H9 (cell line): ENCODE data around the gene TMEM54. TPM values are rescaled to one million over a fixed set of nuclear protein-coding genes. Genes with fewer than 3 reads are reported as not detected.
A peak's percentile ranks its signal among the peaks of the same experiment; 100 is the strongest.

Source experiments
- DNase-seq: peaks from one replicate; pipeline ENCODE4 v3.0.0-alpha.2; 2017
- H2AFZ ChIP-seq: one replicate; pipeline ENCODE4 v1.6.1; 2013; ENCODE audit warnings: mild to moderate bottlenecking, low read length, control low read depth, moderate library complexity
- H2AK5ac ChIP-seq: 2 replicates; pipeline ENCODE4 v1.6.1; 2013; ENCODE audit warnings: low read length, control low read depth, mixed read lengths; ENCODE audit not compliant: insufficient read length
- H2BK120ac ChIP-seq: one replicate; pipeline ENCODE4 v1.6.1; 2013; ENCODE audit warnings: low read depth, mild to moderate bottlenecking, low read length, control low read depth, inconsistent platforms; ENCODE audit not compliant: poor library complexity, severe bottlenecking
- H2BK12ac ChIP-seq: 2 replicates; pipeline ENCODE4 v1.6.1; 2013; ENCODE audit warnings: low read length, control low read depth, mixed read lengths, low read depth; ENCODE audit not compliant: insufficient read length
- H2BK15ac ChIP-seq: 2 replicates; pipeline ENCODE4 v1.6.1; 2013; ENCODE audit warnings: low read depth, low read length, control low read depth
- H2BK20ac ChIP-seq: one replicate; pipeline ENCODE4 v1.6.1; 2013; ENCODE audit warnings: low read depth, mild to moderate bottlenecking, low read length, control low read depth, inconsistent platforms; ENCODE audit not compliant: poor library complexity, severe bottlenecking
- H2BK5ac ChIP-seq: 2 replicates; pipeline ENCODE4 v1.6.1; 2013; ENCODE audit warnings: low read length, control low read depth, mixed read lengths; ENCODE audit not compliant: insufficient read length
- H3K14ac ChIP-seq: 2 replicates; pipeline ENCODE4 v1.6.1; 2013; ENCODE audit warnings: low read length, control low read depth; ENCODE audit not compliant: insufficient read depth
- H3K18ac ChIP-seq: 2 replicates; pipeline ENCODE4 v1.6.1; 2013; ENCODE audit warnings: low read depth, mild to moderate bottlenecking, mixed read lengths, low read length, control low read depth; ENCODE audit not compliant: insufficient read length
- H3K23ac ChIP-seq: 2 replicates; pipeline ENCODE4 v1.6.1; 2013; ENCODE audit warnings: low read length, control low read depth, mixed read lengths, low read depth; ENCODE audit not compliant: insufficient read length
- H3K23me2 ChIP-seq: 2 replicates; pipeline ENCODE4 v1.6.1; 2013; ENCODE audit warnings: low read depth, mild to moderate bottlenecking, mixed read lengths, low read length, control low read depth; ENCODE audit not compliant: insufficient read length, poor library complexity, severe bottlenecking
- H3K27ac ChIP-seq: 2 replicates; pipeline ENCODE4 v1.5.1; 2013; ENCODE audit warnings: low read length, control low read depth, mixed read lengths, low read depth; ENCODE audit not compliant: insufficient read length
- H3K27me3 ChIP-seq: 2 replicates; pipeline ENCODE4 v1.6.1; 2013; ENCODE audit warnings: low read length, control low read depth, inconsistent platforms; ENCODE audit not compliant: insufficient read depth
- H3K4ac ChIP-seq: 2 replicates; pipeline ENCODE4 v1.6.1; 2013; ENCODE audit warnings: low read depth, mild to moderate bottlenecking, control low read depth, inconsistent platforms, low read length, moderate library complexity
- H3K4me1 ChIP-seq: 2 replicates; pipeline ENCODE4 v1.6.1; 2013; ENCODE audit warnings: low read length, control low read depth, inconsistent platforms; ENCODE audit not compliant: insufficient read depth
- H3K4me2 ChIP-seq: 2 replicates; pipeline ENCODE4 v1.6.1; 2013; ENCODE audit warnings: low read length, control low read depth, mixed read lengths; ENCODE audit not compliant: insufficient read length, insufficient read depth
- H3K56ac ChIP-seq: 2 replicates; pipeline ENCODE4 v1.6.1; 2013; ENCODE audit warnings: low read depth, mild to moderate bottlenecking, mixed read lengths, low read length, control low read depth; ENCODE audit not compliant: insufficient read length
- H3K79me1 ChIP-seq: 2 replicates; pipeline ENCODE4 v1.6.1; 2013; ENCODE audit warnings: low read depth, mild to moderate bottlenecking, moderate library complexity, low read length, control low read depth, inconsistent platforms; ENCODE audit not compliant: insufficient read depth, poor library complexity, severe bottlenecking
- H3K79me2 ChIP-seq: 2 replicates; pipeline ENCODE4 v1.6.1; 2013; ENCODE audit warnings: low read length, control low read depth, inconsistent platforms; ENCODE audit not compliant: insufficient read depth
- H3K9ac ChIP-seq: 2 replicates; pipeline ENCODE4 v1.6.1; 2013; ENCODE audit warnings: low read length, control low read depth, mixed read lengths; ENCODE audit not compliant: insufficient read length; ENCODE audit errors: extremely low read depth
- H3K9me3 ChIP-seq: one replicate; pipeline ENCODE4 v1.6.1; 2013; ENCODE audit warnings: low read depth, low read length, inconsistent platforms; ENCODE audit not compliant: control insufficient read depth
- H3T11ph ChIP-seq: one replicate; pipeline ENCODE4 v1.6.1; 2013; ENCODE audit warnings: mild to moderate bottlenecking, low read length, control low read depth, inconsistent platforms
- H4K20me1 ChIP-seq: one replicate; pipeline ENCODE4 v1.6.1; 2013; ENCODE audit not compliant: control insufficient read depth, insufficient read length, insufficient read depth
- H4K5ac ChIP-seq: 2 replicates; pipeline ENCODE4 v1.6.1; 2013; ENCODE audit warnings: low read depth, mild to moderate bottlenecking, mixed read lengths, low read length, control low read depth; ENCODE audit not compliant: insufficient read length
- H4K8ac ChIP-seq: replicated peaks from 2 replicates; pipeline ENCODE4 v1.6.1; 2013; ENCODE audit warnings: low read length, control low read depth, mixed read lengths, low read depth; ENCODE audit not compliant: insufficient read length
- H4K91ac ChIP-seq: 2 replicates; pipeline ENCODE4 v1.6.1; 2013; ENCODE audit warnings: low read depth, mild to moderate bottlenecking, moderate library complexity, mixed read lengths, low read length, control low read depth; ENCODE audit not compliant: insufficient read length
- H3K27ac Mint-ChIP-seq, 3 experiments: 2 replicates in 2 of 3; 3 replicates in 1 of 3; pipeline ENCODE4 v1.8.0; 2020 to 2021; ENCODE audit warnings: mixed read lengths in 3 of 3, mild to moderate bottlenecking in 1 of 3, moderate library complexity in 1 of 3
- H3K27me3 Mint-ChIP-seq: 2 replicates; pipeline ENCODE4 v1.8.0; 2021; ENCODE audit warnings: low read depth, mild to moderate bottlenecking, moderate library complexity, mixed read lengths
- H3K36me3 Mint-ChIP-seq, 3 experiments: 2 replicates in 2 of 3; 3 replicates in 1 of 3; pipeline ENCODE4 v1.8.0; 2020 to 2021; ENCODE audit warnings: low read depth in 3 of 3, mixed read lengths in 3 of 3; ENCODE audit not compliant: insufficient read depth in 1 of 3
- H3K4me1 Mint-ChIP-seq, 2 experiments: 2 replicates each; pipeline ENCODE4 v1.8.0; 2020; ENCODE audit warnings: mixed read lengths in 2 of 2
- H3K4me3 Mint-ChIP-seq, 2 experiments: 2 replicates in 1 of 2; 3 replicates in 1 of 2; pipeline ENCODE4 v1.8.0; 2020 to 2021; ENCODE audit warnings: mild to moderate bottlenecking in 2 of 2, mixed read lengths in 2 of 2, moderate library complexity in 1 of 2
- H3K9me3 Mint-ChIP-seq, 2 experiments: 2 replicates in 1 of 2; 3 replicates in 1 of 2; pipeline ENCODE4 v1.8.0; 2020; ENCODE audit warnings: mild to moderate bottlenecking in 2 of 2, mixed read lengths in 2 of 2, moderate library complexity in 1 of 2
- WGBS: extraction: QIAGEN DNeasy Blood & Tissue Kit; methylation state at CpG from one replicate; pipeline ENCODE4 v1.1.7; 2013; ENCODE audit warnings: missing lambda C conversion rate, low lambda C conversion rate, mixed read lengths; ENCODE audit not compliant: insufficient read length; ENCODE audit errors: extremely low coverage; 5-methylcytosine and 5-hydroxymethylcytosine counted together
- total RNA-seq: library from RNA; stranded (reverse); gene quantifications from 2 replicates; pipeline ENCODE4 v1.2.1, GENCODE V29; 2021
- TF ChIP-seq, protein P1 (sequence below): fragments of 200-600 bp; sonication (generic); conservative IDR thresholded peaks from 3 replicates; pipeline ENCODE4 v1.8.0; 2021; ENCODE audit warnings: antibody characterized with exemption, mild to moderate bottlenecking

TMEM54 gene
- total RNA-seq, 1 experiment from 2014 or later, result 17.2 TPM

DNA sequence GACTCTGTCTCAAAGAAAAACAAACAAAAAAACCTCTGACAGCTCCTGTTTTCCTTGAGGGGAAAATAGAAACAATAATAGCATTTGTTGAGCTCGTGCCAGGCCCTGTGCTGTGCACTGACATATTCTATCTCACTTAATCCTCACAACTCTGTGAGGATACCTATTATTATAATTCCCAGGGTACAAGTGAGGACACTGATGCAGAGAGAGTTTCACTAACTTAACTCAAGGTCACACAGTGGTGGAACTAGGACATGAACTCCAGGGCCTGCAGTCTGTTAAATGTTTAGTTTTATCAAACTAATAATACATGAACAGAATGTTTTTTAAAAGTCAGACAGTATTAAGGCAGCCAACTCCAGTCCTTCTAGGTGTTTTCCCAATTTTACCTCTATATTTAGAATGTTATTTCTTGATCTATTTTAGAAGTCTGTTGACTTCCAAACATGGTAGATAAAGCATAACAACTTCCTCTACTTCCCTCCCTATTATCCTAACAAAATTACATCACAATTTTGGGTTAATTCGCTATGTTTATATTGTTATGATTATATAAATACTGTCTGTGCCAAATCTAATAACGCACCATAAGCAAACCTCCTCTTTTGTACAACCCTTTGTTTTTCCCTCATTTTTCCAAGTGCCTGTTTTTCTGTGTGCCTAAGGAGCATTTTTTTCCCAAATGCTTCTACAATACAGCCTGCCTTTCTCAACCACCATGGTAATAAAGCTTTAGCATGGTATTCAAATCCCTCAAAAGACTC lies 35.4 kb downstream of the TMEM54 start:
- peaks cover 8 to 26% (median 18%) of the 10 kb centered on the region in 3 experiments for H3K36me3 Mint-ChIP-seq
- Histone ChIP-seq H4K5ac (no peak overlapping the region), H3K4me2 (no peak overlapping the region), H3K9me3 (no peaks in the 10 kb centered on the region), H3K4ac (no peak overlapping the region), H3K27me3 (peaks cover 11% of the 10 kb centered on the region; the same call in 1 of the 2 replicates), H4K20me1 (no peaks in the 10 kb centered on the region), H2AFZ (no peak overlapping the region), H2BK120ac (no peak overlapping the region), H3K23me2 (no peaks in the 10 kb centered on the region), H2BK20ac (no peak overlapping the region), H3T11ph (no peak overlapping the region), H3K79me2 (no peaks in the 10 kb centered on the region), H3K4me1 (0 out of 2 replicates have a peak, but pooled peaks cover 2% of the 10 kb centered on the region), H4K91ac (no peak overlapping the region), H2BK12ac (no peak overlapping the region), H3K9ac (no peak overlapping the region), H3K79me1 (no peaks in the 10 kb centered on the region), H3K23ac (no peak overlapping the region), H3K27ac (no peak overlapping the region), H4K8ac (no peak overlapping the region), H3K56ac (no peak overlapping the region), H2BK5ac (no peak overlapping the region), H3K18ac (no peak overlapping the region), H2BK15ac (no peak overlapping the region), H3K14ac (no peak overlapping the region), H2AK5ac (no peak overlapping the region)
- DNase-seq, result no peak
- peak overlapping the region in 1 of 3 experiments; percentile 2; a peak in 1 of 7 replicates for H3K27ac Mint-ChIP-seq
- no peaks in the 10 kb centered on the region for H3K9me3 Mint-ChIP-seq
- no CpG with 5 or more reads among the region's 3 CpGs for WGBS
- TF ChIP-seq, protein P1, sequence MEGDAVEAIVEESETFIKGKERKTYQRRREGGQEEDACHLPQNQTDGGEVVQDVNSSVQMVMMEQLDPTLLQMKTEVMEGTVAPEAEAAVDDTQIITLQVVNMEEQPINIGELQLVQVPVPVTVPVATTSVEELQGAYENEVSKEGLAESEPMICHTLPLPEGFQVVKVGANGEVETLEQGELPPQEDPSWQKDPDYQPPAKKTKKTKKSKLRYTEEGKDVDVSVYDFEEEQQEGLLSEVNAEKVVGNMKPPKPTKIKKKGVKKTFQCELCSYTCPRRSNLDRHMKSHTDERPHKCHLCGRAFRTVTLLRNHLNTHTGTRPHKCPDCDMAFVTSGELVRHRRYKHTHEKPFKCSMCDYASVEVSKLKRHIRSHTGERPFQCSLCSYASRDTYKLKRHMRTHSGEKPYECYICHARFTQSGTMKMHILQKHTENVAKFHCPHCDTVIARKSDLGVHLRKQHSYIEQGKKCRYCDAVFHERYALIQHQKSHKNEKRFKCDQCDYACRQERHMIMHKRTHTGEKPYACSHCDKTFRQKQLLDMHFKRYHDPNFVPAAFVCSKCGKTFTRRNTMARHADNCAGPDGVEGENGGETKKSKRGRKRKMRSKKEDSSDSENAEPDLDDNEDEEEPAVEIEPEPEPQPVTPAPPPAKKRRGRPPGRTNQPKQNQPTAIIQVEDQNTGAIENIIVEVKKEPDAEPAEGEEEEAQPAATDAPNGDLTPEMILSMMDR, result no peak
- no peak overlapping the region for H3K4me3 Mint-ChIP-seq
- peaks cover 23% of the 10 kb centered on the region for H3K27me3 Mint-ChIP-seq
- H3K4me1 Mint-ChIP-seq, result peaks cover 14 to 19% of the 10 kb centered on the region in 2 experiments
